Calu3 (cell line): Measurements from ENCODE around the gene ELP2. TPM values are rescaled to one million over a fixed set of nuclear protein-coding genes. Genes with fewer than 3 reads are reported as not detected.

Source experiments
- BruUV-seq: library from RNA; stranded (reverse); fragments of 400-500 nt; replicated peaks from 2 replicates; lab custom pipeline; 2021; lab: Mats Ljungman, UMichigan
- CTCF ChIA-PET: fragments of 300-600 bp; sonication (Branson Sonifier 250); formaldehyde crosslinking; loops from one replicate; lab custom pipeline; 2022; ENCODE audit warnings: antibody characterized with exemption; lab: Charles Lee
- DNase-seq: peaks from one replicate; pipeline ENCODE4 v3.0.0; 2022
- H3K27ac Mint-ChIP-seq: one replicate; pipeline ENCODE4 v1.8.0; 2022; ENCODE audit warnings: mixed read lengths; ENCODE audit not compliant: unreplicated experiment
- H3K27me3 Mint-ChIP-seq: one replicate; pipeline ENCODE4 v1.8.0; 2022; ENCODE audit warnings: mixed read lengths; ENCODE audit not compliant: unreplicated experiment
- H3K36me3 Mint-ChIP-seq: one replicate; pipeline ENCODE4 v1.8.0; 2022; ENCODE audit warnings: mild to moderate bottlenecking, moderate library complexity, mixed read lengths; ENCODE audit not compliant: insufficient read depth, unreplicated experiment
- H3K4me1 Mint-ChIP-seq: one replicate; pipeline ENCODE4 v1.8.0; 2022; ENCODE audit warnings: mild to moderate bottlenecking, low read depth, mixed read lengths; ENCODE audit not compliant: unreplicated experiment
- H3K4me3 Mint-ChIP-seq: one replicate; pipeline ENCODE4 v1.8.0; 2022; ENCODE audit warnings: mild to moderate bottlenecking, low read depth, moderate library complexity, mixed read lengths; ENCODE audit not compliant: unreplicated experiment
- H3K9me3 Mint-ChIP-seq: one replicate; pipeline ENCODE4 v1.8.0; 2022; ENCODE audit warnings: low read depth, mixed read lengths; ENCODE audit not compliant: unreplicated experiment
- CTCF ChIP-seq: fragments of 200-600 bp; IDR thresholded peaks from one replicate; pipeline ENCODE4 v1.8.0; 2022; ENCODE audit warnings: antibody characterized with exemption; ENCODE audit not compliant: unreplicated experiment
- intact Hi-C: fragments of 100-400 bp; cut with micrococcal nuclease; formaldehyde crosslinking; loops from one replicate; pipeline ENCODE4 v1.10.0; 2022; ENCODE audit not compliant: unreplicated experiment
- total RNA-seq: library from RNA; stranded (reverse); gene quantifications from 2 replicates; pipeline ENCODE4 v1.2.3, GENCODE V29; 2022

Gene ELP2
- total RNA-seq, 1 experiment from 2014 or later: 82.2 TPM

GRCh38 chr18:36120297-36120696 is 9.4 kb upstream of the ELP2 start:
- no TSS peak for BruUV-seq
- intact Hi-C loops: no loop called here
- DNase-seq: no peak
- H3K27ac Mint-ChIP-seq: no peak overlapping the region
- no peaks in the 10 kb centered on the region for H3K4me1 Mint-ChIP-seq
- no peaks in the 10 kb centered on the region for H3K9me3 Mint-ChIP-seq
- no peaks in the 10 kb centered on the region for H3K27me3 Mint-ChIP-seq
- CTCF ChIA-PET: interaction anchor here (0.6 kb wide), 2 partner anchors 21 to 72 kb away, joined by 3 to 8 read pairs; no protein-coding TSS in a partner anchor
- no peak for TF ChIP-seq CTCF
- peaks cover 17% of the 10 kb centered on the region for H3K36me3 Mint-ChIP-seq
- H3K4me3 Mint-ChIP-seq: no peak overlapping the region

- CTCF ChIA-PET: interaction anchor here (0.6 kb wide), 1 partner anchor 11 kb away, joined by 3 read pairs; no protein-coding TSS in a partner anchor
- Mint-ChIP-seq H3K27me3 (no peaks in the 10 kb centered on the region), H3K36me3 (peaks cover 26% of the 10 kb centered on the region), H3K9me3 (no peaks in the 10 kb centered on the region), H3K4me1 (peaks cover 13% of the 10 kb centered on the region), H3K27ac (no peak overlapping the region), H3K4me3 (no peak overlapping the region)
- intact Hi-C loops: no loop called here
- no peak for TF ChIP-seq CTCF
- no peak for DNase-seq
- no TSS peak for BruUV-seq
Observed at GRCh38 chr18:36124841-36125240, 4.9 kb upstream of the ELP2 start.

GRCh38 chr18:36126668-36127067 is 3.0 kb upstream of the ELP2 start:
- no peak overlapping the region for H3K4me3 Mint-ChIP-seq
- no peaks in the 10 kb centered on the region for H3K27me3 Mint-ChIP-seq
- no peak for DNase-seq
- no peaks in the 10 kb centered on the region for H3K9me3 Mint-ChIP-seq
- H3K36me3 Mint-ChIP-seq: peaks cover 39% of the 10 kb centered on the region
- intact Hi-C loops: no loop called here
- TSS peak; percentile 11 for BruUV-seq
- H3K4me1 Mint-ChIP-seq: peaks cover 13% of the 10 kb centered on the region
- CTCF ChIA-PET: interaction anchor here (0.6 kb wide), 1 partner anchor 42 kb away, joined by 4 read pairs; no protein-coding TSS in a partner anchor
- TF ChIP-seq CTCF: no peak
- no peak overlapping the region for H3K27ac Mint-ChIP-seq

- Mint-ChIP-seq H3K27me3 (no peaks in the 10 kb centered on the region), H3K36me3 (peaks cover 44% of the 10 kb centered on the region), H3K4me1 (peaks cover 24% of the 10 kb centered on the region), H3K9me3 (no peaks in the 10 kb centered on the region), H3K27ac (peak overlapping the region; percentile 70), H3K4me3 (peak overlapping the region; percentile 98)
- no TSS peak for BruUV-seq
- CTCF ChIA-PET: no interaction called here
- no peak for TF ChIP-seq CTCF
- peak; percentile 3 for DNase-seq
- intact Hi-C loops: no loop called here
Observed at GRCh38 chr18:36127836-36128529, 1.7 kb upstream of the ELP2 start.
